OCI-LY3 (cell line): Measurements from ENCODE around the gene CBFA2T2.

Experiments used
- CTCF ChIP-seq: fragments of 200-600, 300-600 bp; sonication (generic); IDR thresholded peaks from 2 replicates; pipeline ENCODE4 v1.5.1; 2014; ENCODE audit warnings: antibody characterized with exemption, low read length, low read depth
- EZH2phosphoT487 ChIP-seq: fragments of 200-600 bp; shearing (Covaris generic); IDR thresholded peaks from 2 replicates; pipeline ENCODE4 v1.6.1; 2018; ENCODE audit warnings: antibody characterized with exemption, mixed run types, low read depth

GRCh38 chr20:33655164-33655563, 165.3 kb downstream of the CBFA2T2 start:
- TF ChIP-seq CTCF (no peak), EZH2phosphoT487 (no peak)
